Measurements from ENCODE around the gene PTPN4.

The PTPN4 gene

DNA sequence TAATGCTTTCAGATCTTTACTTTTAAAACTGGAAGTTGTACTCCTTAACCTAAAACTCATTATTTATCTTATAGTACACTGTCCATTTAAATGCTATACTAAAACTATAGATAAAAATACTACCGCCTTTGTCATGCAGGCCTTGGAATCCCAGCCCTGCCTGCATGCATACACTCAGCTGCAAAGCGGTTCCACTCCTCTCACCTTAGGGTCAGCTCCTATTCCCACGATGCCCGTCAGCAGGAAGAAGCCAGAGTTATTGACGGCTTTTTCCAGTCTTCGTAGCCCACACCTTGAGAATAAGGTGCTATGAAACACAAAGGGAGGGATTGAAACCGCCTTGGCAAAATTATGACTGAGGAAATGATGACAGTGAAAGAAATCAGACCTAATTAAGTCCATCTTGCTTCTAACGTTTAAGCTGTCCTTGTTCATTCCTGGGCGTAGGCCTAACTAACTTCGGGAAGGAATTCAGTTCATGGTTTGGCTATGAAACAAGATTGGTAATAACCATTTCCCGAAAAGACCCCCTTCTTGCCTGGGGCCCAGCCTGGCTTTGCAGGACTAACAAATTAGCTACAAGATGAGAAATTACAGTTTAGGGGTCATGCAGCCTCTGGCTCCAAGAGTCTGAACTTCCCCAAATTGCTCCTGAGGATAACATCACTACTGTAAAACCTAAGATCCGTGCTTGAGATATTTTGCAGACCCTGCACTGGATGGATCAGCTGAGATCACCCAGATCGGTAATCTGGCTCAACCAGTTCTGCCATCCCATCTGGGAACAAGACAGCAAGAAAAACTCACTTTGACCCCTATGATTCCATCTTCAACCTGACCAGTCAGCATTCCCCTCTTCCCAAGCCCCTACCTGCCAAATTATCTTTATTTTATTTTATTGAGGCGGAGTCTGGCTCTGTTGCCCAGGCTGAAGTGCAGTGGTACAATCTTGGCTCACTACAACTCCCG lies 270.2 kb downstream of the PTPN4 start:
- H3K4me3 ChIP-seq (ENCODE audit: low read length): no peak overlapping the region
- H3K4me1 ChIP-seq (ENCODE audit: low read length): no peaks in the 10 kb centered on the region
- peaks cover 100% of the 10 kb centered on the region for H3K79me2 ChIP-seq (ENCODE audit: low read length)
- peaks cover 49% of the 10 kb centered on the region for H3K36me3 ChIP-seq (replicated peaks; ENCODE audit: low read depth, low read length)
- no peak overlapping the region for H2AFZ ChIP-seq (ENCODE audit: low read depth, low read length)
- TF ChIP-seq, protein P1, sequence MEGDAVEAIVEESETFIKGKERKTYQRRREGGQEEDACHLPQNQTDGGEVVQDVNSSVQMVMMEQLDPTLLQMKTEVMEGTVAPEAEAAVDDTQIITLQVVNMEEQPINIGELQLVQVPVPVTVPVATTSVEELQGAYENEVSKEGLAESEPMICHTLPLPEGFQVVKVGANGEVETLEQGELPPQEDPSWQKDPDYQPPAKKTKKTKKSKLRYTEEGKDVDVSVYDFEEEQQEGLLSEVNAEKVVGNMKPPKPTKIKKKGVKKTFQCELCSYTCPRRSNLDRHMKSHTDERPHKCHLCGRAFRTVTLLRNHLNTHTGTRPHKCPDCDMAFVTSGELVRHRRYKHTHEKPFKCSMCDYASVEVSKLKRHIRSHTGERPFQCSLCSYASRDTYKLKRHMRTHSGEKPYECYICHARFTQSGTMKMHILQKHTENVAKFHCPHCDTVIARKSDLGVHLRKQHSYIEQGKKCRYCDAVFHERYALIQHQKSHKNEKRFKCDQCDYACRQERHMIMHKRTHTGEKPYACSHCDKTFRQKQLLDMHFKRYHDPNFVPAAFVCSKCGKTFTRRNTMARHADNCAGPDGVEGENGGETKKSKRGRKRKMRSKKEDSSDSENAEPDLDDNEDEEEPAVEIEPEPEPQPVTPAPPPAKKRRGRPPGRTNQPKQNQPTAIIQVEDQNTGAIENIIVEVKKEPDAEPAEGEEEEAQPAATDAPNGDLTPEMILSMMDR (IDR thresholded peaks at IDR 0.05; ENCODE audit: low read depth, low read length): no peak
- TF ChIP-seq EZH2phosphoT487 (IDR thresholded peaks at IDR 0.05; ENCODE audit: low read depth): no peak
- H3K9ac ChIP-seq (ENCODE audit: low read length): no peak overlapping the region
- H3K27ac ChIP-seq (ENCODE audit: low read length): no peak overlapping the region
- H4K20me1 ChIP-seq (ENCODE audit: insufficient read depth, low read length): peaks cover 90% of the 10 kb centered on the region
- no peak overlapping the region for H3K4me2 ChIP-seq (ENCODE audit: low read length)
- no peaks in the 10 kb centered on the region for H3K27me3 ChIP-seq (ENCODE audit: low read depth, low read length)
- H3K9me3 ChIP-seq (ENCODE audit: insufficient read depth, low read length): no peaks in the 10 kb centered on the region

DNA sequence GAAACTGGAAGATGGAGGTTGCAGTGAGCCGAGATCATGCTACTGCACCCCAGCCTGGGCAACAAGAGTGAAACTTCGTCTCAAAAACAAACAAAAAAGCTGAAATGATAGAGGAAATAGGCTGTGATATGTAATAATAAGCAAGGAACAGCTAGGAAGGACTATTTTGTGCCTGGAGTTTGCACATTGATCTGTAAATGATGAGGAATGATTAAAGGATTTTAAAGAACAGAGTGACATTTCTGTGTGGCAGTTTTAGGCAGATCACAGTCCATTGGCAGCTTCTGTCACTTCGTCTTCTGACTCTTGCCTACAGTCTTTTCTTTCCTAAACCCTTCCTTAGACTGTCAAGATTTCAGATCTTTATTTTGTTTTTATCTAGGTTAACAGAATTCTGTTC lies 272.6 kb downstream of the PTPN4 start:
- Histone ChIP-seq H3K9ac (ENCODE audit: low read length) (no peak overlapping the region), H3K79me2 (ENCODE audit: low read length) (peaks cover 100% of the 10 kb centered on the region), H3K4me3 (ENCODE audit: low read length) (no peak overlapping the region), H3K36me3 (replicated peaks; ENCODE audit: low read depth, low read length) (peaks cover 38% of the 10 kb centered on the region), H3K27me3 (ENCODE audit: low read depth, low read length) (no peaks in the 10 kb centered on the region), H2AFZ (ENCODE audit: low read depth, low read length) (no peak overlapping the region), H3K9me3 (ENCODE audit: insufficient read depth, low read length) (no peaks in the 10 kb centered on the region), H3K27ac (ENCODE audit: low read length) (no peak overlapping the region), H4K20me1 (ENCODE audit: insufficient read depth, low read length) (peaks cover 87% of the 10 kb centered on the region), H3K4me2 (ENCODE audit: low read length) (no peak overlapping the region), H3K4me1 (ENCODE audit: low read length) (no peaks in the 10 kb centered on the region)
- TF ChIP-seq EZH2phosphoT487 (IDR thresholded peaks at IDR 0.05; ENCODE audit: low read depth): no peak
- TF ChIP-seq, protein P1 (IDR thresholded peaks at IDR 0.05; ENCODE audit: low read depth, low read length): no peak

All from OCI-LY3 (cell line).